HL-60 (cell line): ENCODE measurements around the gene PGM5.

Experiments
- POLR2AphosphoS5 ChIP-seq: IDR thresholded peaks from 2 replicates; pipeline ENCODE4 v1.6.1; 2012; ENCODE audit warnings: low read depth
- TF ChIP-seq, protein P1 (sequence below): IDR thresholded peaks from one replicate; pipeline ENCODE4 v1.5.1; 2011; ENCODE audit warnings: low read length, control low read depth, inconsistent platforms; ENCODE audit not compliant: insufficient read depth
- TF ChIP-seq, protein P2 (sequence below): IDR thresholded peaks from 2 replicates; pipeline ENCODE4 v1.6.1; 2012; ENCODE audit warnings: low read depth; ENCODE audit not compliant: insufficient replicate concordance

- TF ChIP-seq, protein P1, sequence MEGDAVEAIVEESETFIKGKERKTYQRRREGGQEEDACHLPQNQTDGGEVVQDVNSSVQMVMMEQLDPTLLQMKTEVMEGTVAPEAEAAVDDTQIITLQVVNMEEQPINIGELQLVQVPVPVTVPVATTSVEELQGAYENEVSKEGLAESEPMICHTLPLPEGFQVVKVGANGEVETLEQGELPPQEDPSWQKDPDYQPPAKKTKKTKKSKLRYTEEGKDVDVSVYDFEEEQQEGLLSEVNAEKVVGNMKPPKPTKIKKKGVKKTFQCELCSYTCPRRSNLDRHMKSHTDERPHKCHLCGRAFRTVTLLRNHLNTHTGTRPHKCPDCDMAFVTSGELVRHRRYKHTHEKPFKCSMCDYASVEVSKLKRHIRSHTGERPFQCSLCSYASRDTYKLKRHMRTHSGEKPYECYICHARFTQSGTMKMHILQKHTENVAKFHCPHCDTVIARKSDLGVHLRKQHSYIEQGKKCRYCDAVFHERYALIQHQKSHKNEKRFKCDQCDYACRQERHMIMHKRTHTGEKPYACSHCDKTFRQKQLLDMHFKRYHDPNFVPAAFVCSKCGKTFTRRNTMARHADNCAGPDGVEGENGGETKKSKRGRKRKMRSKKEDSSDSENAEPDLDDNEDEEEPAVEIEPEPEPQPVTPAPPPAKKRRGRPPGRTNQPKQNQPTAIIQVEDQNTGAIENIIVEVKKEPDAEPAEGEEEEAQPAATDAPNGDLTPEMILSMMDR: no peak
- TF ChIP-seq POLR2AphosphoS5: no peak
- TF ChIP-seq, protein P2, sequence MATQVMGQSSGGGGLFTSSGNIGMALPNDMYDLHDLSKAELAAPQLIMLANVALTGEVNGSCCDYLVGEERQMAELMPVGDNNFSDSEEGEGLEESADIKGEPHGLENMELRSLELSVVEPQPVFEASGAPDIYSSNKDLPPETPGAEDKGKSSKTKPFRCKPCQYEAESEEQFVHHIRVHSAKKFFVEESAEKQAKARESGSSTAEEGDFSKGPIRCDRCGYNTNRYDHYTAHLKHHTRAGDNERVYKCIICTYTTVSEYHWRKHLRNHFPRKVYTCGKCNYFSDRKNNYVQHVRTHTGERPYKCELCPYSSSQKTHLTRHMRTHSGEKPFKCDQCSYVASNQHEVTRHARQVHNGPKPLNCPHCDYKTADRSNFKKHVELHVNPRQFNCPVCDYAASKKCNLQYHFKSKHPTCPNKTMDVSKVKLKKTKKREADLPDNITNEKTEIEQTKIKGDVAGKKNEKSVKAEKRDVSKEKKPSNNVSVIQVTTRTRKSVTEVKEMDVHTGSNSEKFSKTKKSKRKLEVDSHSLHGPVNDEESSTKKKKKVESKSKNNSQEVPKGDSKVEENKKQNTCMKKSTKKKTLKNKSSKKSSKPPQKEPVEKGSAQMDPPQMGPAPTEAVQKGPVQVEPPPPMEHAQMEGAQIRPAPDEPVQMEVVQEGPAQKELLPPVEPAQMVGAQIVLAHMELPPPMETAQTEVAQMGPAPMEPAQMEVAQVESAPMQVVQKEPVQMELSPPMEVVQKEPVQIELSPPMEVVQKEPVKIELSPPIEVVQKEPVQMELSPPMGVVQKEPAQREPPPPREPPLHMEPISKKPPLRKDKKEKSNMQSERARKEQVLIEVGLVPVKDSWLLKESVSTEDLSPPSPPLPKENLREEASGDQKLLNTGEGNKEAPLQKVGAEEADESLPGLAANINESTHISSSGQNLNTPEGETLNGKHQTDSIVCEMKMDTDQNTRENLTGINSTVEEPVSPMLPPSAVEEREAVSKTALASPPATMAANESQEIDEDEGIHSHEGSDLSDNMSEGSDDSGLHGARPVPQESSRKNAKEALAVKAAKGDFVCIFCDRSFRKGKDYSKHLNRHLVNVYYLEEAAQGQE: no peak
These were observed 102.5 kb downstream of the PGM5 start for GRCh38 chr9:68458918-68459317.
